Measurements from ENCODE around the gene SOWAHD.

The SOWAHD gene

GRCh38 chrX:119726900-119727555 is 31.4 kb upstream of the SOWAHD start:
- TF ChIP-seq POLR2AphosphoS5 (IDR thresholded peaks at IDR 0.05; ENCODE audit: low read depth, low read length) (no peak), FOXP2 (optimal IDR thresholded peaks at IDR 0.05; ENCODE audit: borderline replicate concordance, extremely low read depth, extremely low read length, insufficient read depth) (no peak), TAF1 (IDR thresholded peaks at IDR 0.05; ENCODE audit: borderline replicate concordance, insufficient read depth, low read length) (no peak), SIN3A (IDR thresholded peaks at IDR 0.05; ENCODE audit: borderline replicate concordance, insufficient read depth, low read length) (no peak), REST (IDR thresholded peaks at IDR 0.05; ENCODE audit: insufficient read depth in 1 of 2, low read depth in 2 of 2, low read length in 2 of 2) (no peak)

- TF ChIP-seq POLR2AphosphoS5 (IDR thresholded peaks at IDR 0.05; ENCODE audit: low read depth, low read length) (no peak), REST (IDR thresholded peaks at IDR 0.05; ENCODE audit: insufficient read depth in 1 of 2, low read depth in 2 of 2, low read length in 2 of 2) (no peak), TAF1 (IDR thresholded peaks at IDR 0.05; ENCODE audit: borderline replicate concordance, insufficient read depth, low read length) (no peak), FOXP2 (optimal IDR thresholded peaks at IDR 0.05; ENCODE audit: borderline replicate concordance, extremely low read depth, extremely low read length, insufficient read depth) (no peak), SIN3A (IDR thresholded peaks at IDR 0.05; ENCODE audit: borderline replicate concordance, insufficient read depth, low read length) (no peak)
Measured at GRCh38 chrX:119728487-119728886, 29.9 kb upstream of the SOWAHD start.

GRCh38 chrX:119729408-119730201 is 28.8 kb upstream of the SOWAHD start:
- TF ChIP-seq REST (IDR thresholded peaks at IDR 0.05; ENCODE audit: insufficient read depth in 1 of 2, low read depth in 2 of 2, low read length in 2 of 2) (no peak), SIN3A (IDR thresholded peaks at IDR 0.05; ENCODE audit: borderline replicate concordance, insufficient read depth, low read length) (no peak), TAF1 (IDR thresholded peaks at IDR 0.05; ENCODE audit: borderline replicate concordance, insufficient read depth, low read length) (no peak), POLR2AphosphoS5 (IDR thresholded peaks at IDR 0.05; ENCODE audit: low read depth, low read length) (no peak)

- TF ChIP-seq POLR2AphosphoS5 (IDR thresholded peaks at IDR 0.05; ENCODE audit: low read depth, low read length) (no peak), SIN3A (IDR thresholded peaks at IDR 0.05; ENCODE audit: borderline replicate concordance, insufficient read depth, low read length) (no peak), FOXP2 (optimal IDR thresholded peaks at IDR 0.05; ENCODE audit: borderline replicate concordance, extremely low read depth, extremely low read length, insufficient read depth) (no peak), TAF1 (IDR thresholded peaks at IDR 0.05; ENCODE audit: borderline replicate concordance, insufficient read depth, low read length) (no peak), REST (IDR thresholded peaks at IDR 0.05; ENCODE audit: insufficient read depth in 1 of 2, low read depth in 2 of 2, low read length in 2 of 2) (no peak)
Measured at GRCh38 chrX:119734897-119735339, 23.5 kb upstream of the SOWAHD start.

Measured in PFSK-1 (cell line).